B cell (primary cell): ENCODE data around the gene RPS10.

Source experiments
- EZH2 ChIP-seq: IDR thresholded peaks from 2 replicates; pipeline ENCODE4 v1.6.1; 2012; ENCODE audit warnings: borderline replicate concordance, low read depth, mild to moderate bottlenecking, moderate library complexity, low read length; ENCODE audit not compliant: insufficient read depth, poor library complexity, severe bottlenecking
- TF ChIP-seq, protein P1 (sequence below): fragments of 200-600 bp; IDR thresholded peaks from one replicate; pipeline ENCODE4 v1.8.0; 2022; ENCODE audit warnings: antibody characterized with exemption, mild to moderate bottlenecking

DNA sequence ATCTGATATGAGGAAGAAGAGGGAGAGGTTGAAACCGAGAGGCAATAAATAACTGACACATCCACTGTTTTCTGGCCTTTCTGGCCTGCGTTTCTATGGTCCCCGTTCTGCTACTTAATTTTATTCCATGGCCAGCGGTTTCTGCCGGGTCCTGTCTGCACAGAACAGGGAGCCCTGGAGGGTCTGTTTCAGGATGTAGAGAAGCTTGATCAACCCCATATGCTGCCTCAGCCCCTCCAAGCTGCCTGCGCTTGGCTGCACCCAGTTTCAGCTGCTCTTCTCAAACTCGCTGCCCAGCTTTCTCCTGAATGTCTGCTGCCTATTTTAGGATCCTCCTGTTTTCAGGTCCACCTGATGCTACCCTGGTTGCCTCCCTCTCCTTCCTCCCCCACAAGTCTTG, 21.5 kb upstream of the RPS10 start:
- TF ChIP-seq, protein P1, sequence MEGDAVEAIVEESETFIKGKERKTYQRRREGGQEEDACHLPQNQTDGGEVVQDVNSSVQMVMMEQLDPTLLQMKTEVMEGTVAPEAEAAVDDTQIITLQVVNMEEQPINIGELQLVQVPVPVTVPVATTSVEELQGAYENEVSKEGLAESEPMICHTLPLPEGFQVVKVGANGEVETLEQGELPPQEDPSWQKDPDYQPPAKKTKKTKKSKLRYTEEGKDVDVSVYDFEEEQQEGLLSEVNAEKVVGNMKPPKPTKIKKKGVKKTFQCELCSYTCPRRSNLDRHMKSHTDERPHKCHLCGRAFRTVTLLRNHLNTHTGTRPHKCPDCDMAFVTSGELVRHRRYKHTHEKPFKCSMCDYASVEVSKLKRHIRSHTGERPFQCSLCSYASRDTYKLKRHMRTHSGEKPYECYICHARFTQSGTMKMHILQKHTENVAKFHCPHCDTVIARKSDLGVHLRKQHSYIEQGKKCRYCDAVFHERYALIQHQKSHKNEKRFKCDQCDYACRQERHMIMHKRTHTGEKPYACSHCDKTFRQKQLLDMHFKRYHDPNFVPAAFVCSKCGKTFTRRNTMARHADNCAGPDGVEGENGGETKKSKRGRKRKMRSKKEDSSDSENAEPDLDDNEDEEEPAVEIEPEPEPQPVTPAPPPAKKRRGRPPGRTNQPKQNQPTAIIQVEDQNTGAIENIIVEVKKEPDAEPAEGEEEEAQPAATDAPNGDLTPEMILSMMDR = no peak
- no peak for TF ChIP-seq EZH2
